ENCODE measurements around the gene CCDC28A. TPM values are rescaled to one million over a fixed set of nuclear protein-coding genes. Genes with fewer than 3 reads are reported as not detected.

The CCDC28A gene
- polyA plus RNA-seq, 4 donors = 24.1 to 59.5 (median 36.9) TPM

DNA sequence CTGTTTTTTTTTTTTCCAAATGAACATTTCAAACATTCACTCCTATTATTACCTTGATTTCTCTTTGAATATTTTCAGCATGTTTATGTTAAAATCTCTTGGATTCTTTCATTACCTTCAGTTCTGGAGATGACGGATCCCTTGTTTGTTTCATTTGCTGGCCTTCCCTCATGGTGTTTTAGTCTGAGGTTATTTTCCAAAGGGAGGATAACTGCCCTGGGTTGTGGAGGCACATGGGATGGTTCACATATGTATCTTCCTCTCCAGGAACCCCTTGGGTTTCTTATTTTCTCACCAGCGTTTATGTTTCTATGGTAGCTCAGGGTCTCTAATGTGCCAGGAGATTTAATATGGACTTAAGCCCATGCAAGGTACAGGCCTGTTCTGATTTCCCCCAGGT lies 58.6 kb downstream of the CCDC28A start:
- Histone ChIP-seq H3K4me3 (ENCODE audit: low read depth in 1 of 3, low read length in 3 of 3) (no peak overlapping the region), H3K27ac (ENCODE audit: low read depth in 1 of 3, low read length in 2 of 3) (no peak overlapping the region), H3K9me3 (ENCODE audit: control insufficient read depth in 2 of 2, insufficient read depth in 1 of 2, low read depth in 1 of 2, low read length in 1 of 2) (peaks cover 0 to 4% of the 10 kb centered on the region in 2 donors), H3K27me3 (ENCODE audit: control insufficient read depth in 3 of 3, insufficient read depth in 3 of 3, low read length in 3 of 3) (no peaks in the 10 kb centered on the region), H3K36me3 (ENCODE audit: control insufficient read depth in 3 of 3, insufficient read depth in 2 of 3, low read depth in 1 of 3, low read length in 3 of 3) (no peaks in the 10 kb centered on the region), H3K4me1 (ENCODE audit: control insufficient read depth in 3 of 3, insufficient read depth in 2 of 3, low read depth in 1 of 3, low read length in 2 of 3) (no peaks in the 10 kb centered on the region)
- WGBS, 3 donors = 92 to 96% (median 95%) methylated on average over 2 of the region's 2 CpGs
- DNase-seq (no peak), FAIRE-seq (no peak)

DNA sequence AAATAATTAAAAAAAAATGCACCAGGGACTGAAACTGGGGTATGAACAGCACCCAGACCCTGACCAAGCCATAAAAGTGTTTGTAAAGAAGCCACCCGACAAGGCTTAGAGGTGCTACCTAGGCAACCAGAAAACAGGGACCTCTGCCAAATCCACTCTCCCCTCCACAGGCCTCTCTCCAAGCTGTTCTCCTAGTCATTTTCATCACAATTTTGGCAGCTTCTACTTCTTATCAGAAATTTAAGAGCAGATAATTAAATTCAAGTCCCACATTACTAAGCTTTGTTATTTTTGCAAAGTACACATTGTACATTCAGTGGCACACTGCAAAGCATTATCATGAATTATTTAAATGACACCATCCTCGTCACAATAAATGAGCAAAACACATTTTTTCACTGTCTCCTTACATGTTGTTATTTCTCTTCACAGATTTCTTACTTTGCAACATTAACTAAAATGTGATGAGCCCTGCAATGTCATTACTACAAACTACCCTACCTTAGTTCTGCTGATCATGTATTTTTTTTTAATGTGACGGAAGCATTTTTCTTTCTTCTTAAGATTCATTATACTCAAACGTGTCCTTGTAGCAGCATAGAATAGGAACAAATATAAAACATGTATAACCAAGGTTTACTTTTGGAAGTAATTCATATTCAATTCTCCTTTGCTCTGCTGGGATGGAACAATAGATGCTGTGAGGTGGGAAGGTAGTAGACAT lies 60.4 kb downstream of the CCDC28A start:
- 59 to 67% (median 63%) methylated on average over 4 of the region's 4 CpGs for WGBS, 3 donors
- H3K4me1 ChIP-seq (ENCODE audit: control insufficient read depth in 3 of 3, insufficient read depth in 2 of 3, low read depth in 1 of 3, low read length in 2 of 3) = no peaks in the 10 kb centered on the region
- H3K9me3 ChIP-seq (ENCODE audit: control insufficient read depth in 2 of 2, insufficient read depth in 1 of 2, low read depth in 1 of 2, low read length in 1 of 2) = peaks cover 0 to 4% of the 10 kb centered on the region in 2 donors
- FAIRE-seq = no peak
- no peak overlapping the region for H3K27ac ChIP-seq (ENCODE audit: low read depth in 1 of 3, low read length in 2 of 3)
- H3K4me3 ChIP-seq (ENCODE audit: low read depth in 1 of 3, low read length in 3 of 3) = no peak overlapping the region
- no peaks in the 10 kb centered on the region for H3K27me3 ChIP-seq (ENCODE audit: control insufficient read depth in 3 of 3, insufficient read depth in 3 of 3, low read length in 3 of 3)
- no peaks in the 10 kb centered on the region for H3K36me3 ChIP-seq (ENCODE audit: control insufficient read depth in 3 of 3, insufficient read depth in 2 of 3, low read depth in 1 of 3, low read length in 3 of 3)
- DNase-seq = no peak

DNA sequence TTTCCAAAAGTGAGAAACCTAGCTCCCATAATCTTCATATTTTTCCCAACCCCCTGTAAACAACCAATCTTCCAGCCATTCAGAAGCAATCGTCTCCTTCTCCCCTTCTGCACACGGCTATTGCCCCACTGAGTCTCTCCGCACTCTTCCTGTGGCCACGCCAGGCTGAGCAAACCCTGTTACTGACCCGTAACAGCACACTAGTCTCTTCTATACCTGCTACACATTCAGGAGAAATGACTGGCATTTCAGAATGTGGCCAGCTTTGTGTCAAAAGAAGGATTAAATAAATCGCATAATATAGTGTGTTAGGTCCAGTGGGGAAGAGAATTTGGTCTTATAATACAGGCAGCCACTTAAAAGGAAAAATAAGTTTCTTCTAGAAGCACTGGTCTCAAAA lies 63.7 kb downstream of the CCDC28A start:
- Histone ChIP-seq H3K36me3 (ENCODE audit: control insufficient read depth in 3 of 3, insufficient read depth in 2 of 3, low read depth in 1 of 3, low read length in 3 of 3) (no peaks in the 10 kb centered on the region), H3K27me3 (ENCODE audit: control insufficient read depth in 3 of 3, insufficient read depth in 3 of 3, low read length in 3 of 3) (no peaks in the 10 kb centered on the region), H3K9me3 (ENCODE audit: control insufficient read depth in 2 of 2, insufficient read depth in 1 of 2, low read depth in 1 of 2, low read length in 1 of 2) (peaks cover 0 to 3% of the 10 kb centered on the region in 2 donors), H3K4me1 (ENCODE audit: control insufficient read depth in 3 of 3, insufficient read depth in 2 of 3, low read depth in 1 of 3, low read length in 2 of 3) (no peaks in the 10 kb centered on the region), H3K27ac (ENCODE audit: low read depth in 1 of 3, low read length in 2 of 3) (no peak overlapping the region), H3K4me3 (ENCODE audit: low read depth in 1 of 3, low read length in 3 of 3) (no peak overlapping the region)
- DNase-seq = no peak
- 89 to 94% (median 93%) methylated on average over 6 of the region's 6 CpGs for WGBS, 3 donors
- FAIRE-seq = no peak

Other genes with a start within 250 kb of the CCDC28A start
- under 1 TPM in 1 of 4 donors, not detected in 3; 0.16 TPM for gene ECT2L, start 22.3 kb downstream of the CCDC28A start, polyA plus RNA-seq
- gene REPS1, start 214.5 kb downstream of the CCDC28A start, polyA plus RNA-seq = 10 to 100 TPM; 18.7 to 47.1 (median 21.8) TPM